NCI-H128 (cell line): ENCODE measurements around the gene DIPK1B.

Experiments used
- DNase-seq: peaks from one replicate; lab custom pipeline; 2025; ENCODE audit not compliant: unreplicated experiment; lab: John Stamatoyannopoulos, UW

DIPK1B gene

GRCh38 chr9:136673088-136673974 lies 39.0 kb upstream of the DIPK1B start:
- DNase-seq, result no peak

- DNase-seq, result no peak
These were observed 38.2 kb upstream of the DIPK1B start for GRCh38 chr9:136673975-136674785.

GRCh38 chr9:136674786-136675349 lies 37.5 kb upstream of the DIPK1B start:
- DNase-seq, result no peak

- DNase-seq, result no peak
These were observed 36.7 kb upstream of the DIPK1B start for GRCh38 chr9:136675477-136676296.

GRCh38 chr9:136676297-136676794 lies 36.0 kb upstream of the DIPK1B start:
- DNase-seq, result no peak

- no peak for DNase-seq
These were observed 35.3 kb upstream of the DIPK1B start for GRCh38 chr9:136676920-136677686.

GRCh38 chr9:136678034-136678433 lies 34.3 kb upstream of the DIPK1B start:
- no peak for DNase-seq

GRCh38 chr9:136678624-136679023 lies 33.7 kb upstream of the DIPK1B start:
- no peak for DNase-seq

GRCh38 chr9:136679431-136679941 lies 32.9 kb upstream of the DIPK1B start:
- DNase-seq, result no peak

GRCh38 chr9:136681029-136681428 lies 31.3 kb upstream of the DIPK1B start:
- no peak for DNase-seq

- no peak for DNase-seq
These were observed 30.2 kb upstream of the DIPK1B start for GRCh38 chr9:136681945-136682699.

- no peak for DNase-seq
These were observed 29.7 kb upstream of the DIPK1B start for GRCh38 chr9:136682710-136683109.

GRCh38 chr9:136683173-136683745 lies 29.1 kb upstream of the DIPK1B start:
- DNase-seq, result no peak

- DNase-seq, result no peak
These were observed 28.6 kb upstream of the DIPK1B start for GRCh38 chr9:136683755-136684154.

GRCh38 chr9:136684339-136684738 lies 28.0 kb upstream of the DIPK1B start:
- no peak for DNase-seq

- no peak for DNase-seq
These were observed 27.6 kb upstream of the DIPK1B start for GRCh38 chr9:136684799-136685198.

- no peak for DNase-seq
These were observed 27.2 kb upstream of the DIPK1B start for GRCh38 chr9:136685216-136685615.

- no peak for DNase-seq
These were observed 26.4 kb upstream of the DIPK1B start for GRCh38 chr9:136685790-136686533.
